ENCODE results near the gene SLC7A11. TPM values are rescaled to one million over a fixed set of nuclear protein-coding genes. Genes with fewer than 3 reads are reported as not detected.

SLC7A11 gene
- total RNA-seq, 4 donors from 2014 or later, result 6.2 to 39.8 (median 8.8) TPM

DNA sequence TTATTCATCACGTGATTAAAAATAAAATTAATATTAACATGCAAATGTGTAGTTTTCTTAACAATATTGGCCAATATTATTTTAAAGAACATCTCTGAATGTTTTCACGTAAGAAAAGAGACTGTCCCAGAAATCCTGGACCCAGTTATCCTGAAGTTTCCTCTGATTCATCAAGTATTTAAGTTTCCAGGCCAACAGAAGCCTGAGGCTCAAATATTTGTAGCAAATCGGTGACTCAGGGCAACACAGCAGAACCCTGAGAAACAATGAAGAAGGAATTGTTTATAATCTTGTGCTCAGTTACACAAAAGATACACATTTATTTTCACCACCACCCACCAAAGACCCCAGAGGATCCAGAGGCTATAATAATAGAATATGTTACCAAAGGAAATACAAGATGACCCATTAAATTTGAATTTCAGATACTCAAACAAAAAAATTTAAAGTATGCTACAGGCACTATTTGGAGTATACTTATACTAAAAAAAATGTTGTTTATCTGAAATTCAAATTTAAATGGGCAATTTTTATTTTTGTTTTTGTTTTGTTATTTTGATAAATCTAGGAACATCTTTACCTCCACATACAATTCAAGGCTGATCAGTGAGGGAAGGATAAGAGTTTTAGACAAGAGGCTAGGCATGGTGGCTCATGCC, 33.9 kb upstream of the SLC7A11 start:
- H3K27me3 ChIP-seq, result no peaks in the 10 kb centered on the region
- H3K9me3 ChIP-seq, result no peaks in the 10 kb centered on the region
- no peak overlapping the region for H3K27ac ChIP-seq
- DNase-seq, result no peak
- intact Hi-C loops (cut with DNase I), result no loop called here
- no peaks in the 10 kb centered on the region for H3K4me1 ChIP-seq
- H3K36me3 ChIP-seq, result no peaks in the 10 kb centered on the region
- 64 to 82% methylated on average over 3 of the region's 3 CpGs for WGBS, 2 donors
- TF ChIP-seq POLR2A (IDR thresholded peaks at IDR 0.05), result no peak
- TF ChIP-seq, protein P1, sequence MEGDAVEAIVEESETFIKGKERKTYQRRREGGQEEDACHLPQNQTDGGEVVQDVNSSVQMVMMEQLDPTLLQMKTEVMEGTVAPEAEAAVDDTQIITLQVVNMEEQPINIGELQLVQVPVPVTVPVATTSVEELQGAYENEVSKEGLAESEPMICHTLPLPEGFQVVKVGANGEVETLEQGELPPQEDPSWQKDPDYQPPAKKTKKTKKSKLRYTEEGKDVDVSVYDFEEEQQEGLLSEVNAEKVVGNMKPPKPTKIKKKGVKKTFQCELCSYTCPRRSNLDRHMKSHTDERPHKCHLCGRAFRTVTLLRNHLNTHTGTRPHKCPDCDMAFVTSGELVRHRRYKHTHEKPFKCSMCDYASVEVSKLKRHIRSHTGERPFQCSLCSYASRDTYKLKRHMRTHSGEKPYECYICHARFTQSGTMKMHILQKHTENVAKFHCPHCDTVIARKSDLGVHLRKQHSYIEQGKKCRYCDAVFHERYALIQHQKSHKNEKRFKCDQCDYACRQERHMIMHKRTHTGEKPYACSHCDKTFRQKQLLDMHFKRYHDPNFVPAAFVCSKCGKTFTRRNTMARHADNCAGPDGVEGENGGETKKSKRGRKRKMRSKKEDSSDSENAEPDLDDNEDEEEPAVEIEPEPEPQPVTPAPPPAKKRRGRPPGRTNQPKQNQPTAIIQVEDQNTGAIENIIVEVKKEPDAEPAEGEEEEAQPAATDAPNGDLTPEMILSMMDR (IDR thresholded peaks at IDR 0.05), result no peak
- H3K4me3 ChIP-seq (replicated peaks in 1 of 3), result no peak overlapping the region

DNA sequence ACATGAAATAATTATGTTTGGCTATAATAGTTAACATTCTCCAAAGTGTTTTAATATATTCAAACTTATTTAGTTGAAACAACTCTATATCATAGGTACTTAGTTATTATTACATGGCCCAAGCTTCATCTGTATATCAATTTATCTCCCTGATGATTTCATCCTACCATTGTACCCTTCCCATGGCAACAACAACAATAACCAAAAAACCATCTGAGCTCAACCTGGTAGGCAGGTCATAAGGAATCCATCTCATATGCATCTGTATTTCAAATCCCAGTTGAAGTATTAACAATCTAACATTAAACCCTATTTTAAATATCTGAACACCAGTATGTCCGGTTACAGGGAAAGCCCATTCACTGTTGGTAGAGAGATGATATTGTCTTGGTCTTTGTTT, 33.1 kb upstream of the SLC7A11 start:
- no peak for TF ChIP-seq POLR2A (IDR thresholded peaks at IDR 0.05)
- TF ChIP-seq, protein P1 (IDR thresholded peaks at IDR 0.05), result no peak
- Histone ChIP-seq H3K4me3 (replicated peaks in 1 of 3) (no peak overlapping the region), H3K27ac (no peak overlapping the region), H3K9me3 (no peaks in the 10 kb centered on the region), H3K27me3 (no peaks in the 10 kb centered on the region), H3K36me3 (no peaks in the 10 kb centered on the region), H3K4me1 (no peaks in the 10 kb centered on the region)
- no peak for DNase-seq
- intact Hi-C loops (cut with DNase I), result no loop called here
- 97 to 100% methylated on average over 1 of the region's 1 CpG for WGBS, 2 donors

- intact Hi-C loops (cut with DNase I), result no loop called here
- H3K4me3 ChIP-seq (replicated peaks in 1 of 3), result no peak overlapping the region
- H3K27ac ChIP-seq, result no peak overlapping the region
- H3K27me3 ChIP-seq, result no peaks in the 10 kb centered on the region
- no peaks in the 10 kb centered on the region for H3K9me3 ChIP-seq
- DNase-seq, result no peak
- H3K36me3 ChIP-seq, result no peaks in the 10 kb centered on the region
- no peaks in the 10 kb centered on the region for H3K4me1 ChIP-seq
- no peak for TF ChIP-seq POLR2A (IDR thresholded peaks at IDR 0.05)
- TF ChIP-seq, protein P1 (IDR thresholded peaks at IDR 0.05), result no peak
Measured at GRCh38 chr4:138269175-138269574, 27.0 kb upstream of the SLC7A11 start.

GRCh38 chr4:138267835-138268234, 25.7 kb upstream of the SLC7A11 start:
- H3K9me3 ChIP-seq, result no peaks in the 10 kb centered on the region
- no peaks in the 10 kb centered on the region for H3K27me3 ChIP-seq
- H3K27ac ChIP-seq, result no peak overlapping the region
- intact Hi-C loops (cut with DNase I), result no loop called here
- TF ChIP-seq, protein P1 (IDR thresholded peaks at IDR 0.05), result no peak
- no peak for TF ChIP-seq POLR2A (IDR thresholded peaks at IDR 0.05)
- H3K36me3 ChIP-seq, result no peaks in the 10 kb centered on the region
- no peak for DNase-seq
- no peaks in the 10 kb centered on the region for H3K4me1 ChIP-seq
- no peak overlapping the region for H3K4me3 ChIP-seq (replicated peaks in 1 of 3)

- intact Hi-C loops (cut with DNase I), result no loop called here
- TF ChIP-seq, protein P1 (IDR thresholded peaks at IDR 0.05), result no peak
- no peak for TF ChIP-seq POLR2A (IDR thresholded peaks at IDR 0.05)
- Histone ChIP-seq H3K9me3 (no peaks in the 10 kb centered on the region), H3K27me3 (no peaks in the 10 kb centered on the region), H3K36me3 (no peaks in the 10 kb centered on the region), H3K4me1 (no peaks in the 10 kb centered on the region), H3K4me3 (replicated peaks in 1 of 3) (no peak overlapping the region), H3K27ac (no peak overlapping the region)
- DNase-seq, result no peak
- 85 to 90% methylated on average over 5 of the region's 5 CpGs for WGBS, 2 donors
Measured at GRCh38 chr4:138266948-138267347, 24.8 kb upstream of the SLC7A11 start.

All from thyroid gland (tissue), 4 donors.